Activated T-cell treated with anti-CD3 and anti-CD28 coated beads, Interleukin-2, amount 50 U/mL, for 24 hours (primary cell): ENCODE measurements around the gene FOXL1.

Experiments
- DNase-seq: peaks from one replicate; pipeline ENCODE4 v3.0.0-alpha.2; 2020
- H3K27ac Mint-ChIP-seq: 2 replicates; pipeline ENCODE4 v1.8.0; 2020; ENCODE audit warnings: mild to moderate bottlenecking, mixed read lengths
- H3K27me3 Mint-ChIP-seq: 2 replicates; pipeline ENCODE4 v1.8.0; 2020; ENCODE audit warnings: mixed read lengths
- H3K36me3 Mint-ChIP-seq: 2 replicates; pipeline ENCODE4 v1.8.0; 2020; ENCODE audit warnings: low read depth, mixed read lengths
- H3K4me1 Mint-ChIP-seq: 2 replicates; pipeline ENCODE4 v1.8.0; 2020; ENCODE audit warnings: low read depth, mixed read lengths
- H3K4me3 Mint-ChIP-seq: 2 replicates; pipeline ENCODE4 v1.8.0; 2020; ENCODE audit warnings: mild to moderate bottlenecking, moderate library complexity, mixed read lengths
- H3K9me3 Mint-ChIP-seq: 2 replicates; pipeline ENCODE4 v1.8.0; 2020; ENCODE audit warnings: mixed read lengths

The FOXL1 gene

GRCh38 chr16:86628614-86629013 lies 50.3 kb downstream of the FOXL1 start:
- H3K27ac Mint-ChIP-seq, result no peak overlapping the region
- H3K36me3 Mint-ChIP-seq, result no peaks in the 10 kb centered on the region
- no peaks in the 10 kb centered on the region for H3K9me3 Mint-ChIP-seq
- DNase-seq, result no peak
- peaks cover 17% of the 10 kb centered on the region for H3K27me3 Mint-ChIP-seq
- H3K4me3 Mint-ChIP-seq, result no peak overlapping the region
- no peaks in the 10 kb centered on the region for H3K4me1 Mint-ChIP-seq

DNA sequence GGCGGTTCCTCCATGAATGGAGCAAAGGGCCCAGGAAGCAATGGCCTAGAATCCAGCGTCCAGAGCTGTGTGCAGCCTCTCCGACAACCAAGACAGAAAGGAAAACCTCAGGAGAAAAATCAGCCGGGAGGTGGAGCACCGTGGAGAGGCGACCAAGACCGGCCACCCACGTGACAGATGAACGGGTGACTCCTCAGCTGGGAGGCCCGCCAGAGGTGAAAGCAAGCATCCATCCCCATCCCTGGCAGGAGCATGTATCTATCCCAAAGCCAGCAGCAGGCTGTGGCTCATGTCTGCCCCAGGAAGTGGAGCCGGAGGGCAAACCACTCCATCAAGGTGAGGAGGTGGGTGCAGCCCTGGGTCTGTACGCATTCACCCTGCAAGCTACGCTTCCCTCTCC lies 52.1 kb downstream of the FOXL1 start:
- no peaks in the 10 kb centered on the region for H3K9me3 Mint-ChIP-seq
- H3K36me3 Mint-ChIP-seq, result no peaks in the 10 kb centered on the region
- H3K4me3 Mint-ChIP-seq, result no peak overlapping the region
- no peak overlapping the region for H3K27ac Mint-ChIP-seq
- H3K27me3 Mint-ChIP-seq, result peaks cover 17% of the 10 kb centered on the region
- DNase-seq, result no peak
- H3K4me1 Mint-ChIP-seq, result no peaks in the 10 kb centered on the region

DNA sequence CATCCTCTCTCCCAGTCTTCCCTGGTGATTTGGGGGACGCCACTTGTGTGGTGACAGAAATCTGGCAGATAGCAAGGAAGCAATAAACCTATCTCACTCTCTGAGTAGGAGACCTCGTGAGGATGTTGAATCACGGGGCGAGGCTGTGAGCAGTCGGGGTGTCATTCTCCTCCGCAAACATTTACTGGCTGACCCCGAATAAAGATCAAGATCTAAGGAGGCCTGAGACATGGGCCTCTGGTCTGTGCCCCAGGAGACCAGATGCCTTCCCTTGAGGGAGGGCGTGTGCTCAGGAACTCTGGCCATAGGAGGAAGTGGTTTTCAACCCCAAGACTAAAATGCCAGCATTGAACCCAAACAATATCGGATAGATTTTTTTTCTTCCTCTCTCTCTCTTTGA lies 53.1 kb downstream of the FOXL1 start:
- Mint-ChIP-seq H3K4me1 (no peaks in the 10 kb centered on the region), H3K4me3 (no peak overlapping the region), H3K27me3 (peaks cover 14% of the 10 kb centered on the region), H3K36me3 (no peaks in the 10 kb centered on the region), H3K9me3 (no peaks in the 10 kb centered on the region), H3K27ac (no peak overlapping the region)
- no peak for DNase-seq
